HepG2 (cell line): ENCODE measurements around the gene FAM236A.
"Not testable (repeated sequence)": the region's sequence is repeated elsewhere in the genome, so short reads cannot be mapped to it uniquely, and the experiment has no call there.

Experiments used
- CREB1 ChIP-seq, 2 experiments: fragments of 450-650 bp in 1 of 2; IDR thresholded peaks; 2 replicates each; pipeline ENCODE4 v1.6.1; 2016 to 2017; ENCODE audit warnings: control low read depth in 1 of 2, mild to moderate bottlenecking in 1 of 2, missing compliant biosample characterization in 1 of 2, missing genetic modification characterization in 1 of 2
- ESRRA ChIP-seq: sonication (generic); formaldehyde crosslinking; IDR thresholded peaks from 2 replicates; pipeline ENCODE4 v1.5.1; 2020; ENCODE audit warnings: mild to moderate bottlenecking, low read depth, missing genetic modification reagents
- EZH2 ChIP-seq: conservative IDR thresholded peaks from 2 replicates; pipeline ENCODE4 v1.6.1; 2012; ENCODE audit warnings: mild to moderate bottlenecking, low read depth, low read length, moderate library complexity
- RFXAP ChIP-seq: sonication (generic); formaldehyde crosslinking; IDR thresholded peaks from 2 replicates; pipeline ENCODE4 v1.4.0; 2020; ENCODE audit warnings: missing genetic modification reagents, borderline replicate concordance
- SP1 ChIP-seq, 2 experiments: fragments of 450-650 bp in 1 of 2; sonication (generic) in 1 of 2; formaldehyde crosslinking in 1 of 2; IDR thresholded peaks; 2 replicates each; pipeline versions ENCODE4 v1.4.0 to v1.6.1; 2016 to 2020; ENCODE audit warnings: missing genetic modification reagents in 1 of 2
- TBX3 ChIP-seq: fragments of 450-650 bp; IDR thresholded peaks from 2 replicates; pipeline ENCODE4 v1.6.1; 2017; ENCODE audit warnings: antibody characterized with exemption, mild to moderate bottlenecking, inconsistent platforms, borderline replicate concordance
- ZBTB7A ChIP-seq: sonication (generic); formaldehyde crosslinking; IDR thresholded peaks from 2 replicates; pipeline ENCODE4 v1.8.0; 2022; ENCODE audit warnings: mild to moderate bottlenecking, missing genetic modification reagents
- ZKSCAN5 ChIP-seq: sonication (generic); formaldehyde crosslinking; IDR thresholded peaks from 2 replicates; pipeline ENCODE4 v1.5.1; 2020; ENCODE audit warnings: mild to moderate bottlenecking, missing genetic modification reagents
- ZNF143 ChIP-seq: sonication (generic); formaldehyde crosslinking; IDR thresholded peaks from 2 replicates; pipeline ENCODE4 v1.4.0; 2020; ENCODE audit warnings: missing genetic modification reagents

GRCh38 chrX:72974885-72975284 is 36.9 kb downstream of the FAM236A start:
- not testable (repeated sequence) for TF ChIP-seq TBX3; CREB1 (IDR thresholded peaks at IDR 0.05); CREB1 (CRISPR knock-in tag; IDR thresholded peaks at IDR 0.05); ESRRA (CRISPR knock-in tag); ZKSCAN5 (CRISPR knock-in tag); ZBTB7A (CRISPR knock-in tag); EZH2; SP1 (IDR thresholded peaks at IDR 0.05); SP1 (CRISPR knock-in tag; IDR thresholded peaks at IDR 0.05); ZNF143; RFXAP
